HTERT RPE-1 (cell line): ENCODE results near the gene PRR5L.

Experiments used
- in situ Hi-C: fragments of 300-500 bp; cut with MboI; formaldehyde crosslinking; loops from 4 replicates; pipeline ENCODE4 v1.14.3; 2020; ENCODE audit warnings: low sequenced_read_pairs

Gene PRR5L

DNA sequence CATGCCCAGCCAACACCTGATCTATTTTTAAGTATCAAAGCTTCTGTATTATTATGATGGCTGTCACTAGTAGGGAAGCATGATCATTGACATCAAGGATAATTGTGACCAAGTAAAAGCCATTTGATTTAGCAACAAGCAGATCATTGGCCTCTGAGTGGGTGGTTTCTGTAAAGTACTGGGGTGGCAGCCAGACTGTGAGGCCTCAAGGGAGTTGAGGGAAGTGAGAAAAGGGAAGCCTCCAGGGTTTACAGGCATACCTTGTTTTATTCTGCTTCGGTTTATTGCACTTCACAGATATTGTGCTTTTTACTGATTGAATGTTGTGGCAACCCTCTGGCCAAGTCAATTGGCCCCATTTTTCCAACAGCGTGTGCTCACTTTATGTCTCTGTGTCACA is 60.1 kb downstream of the PRR5L start:
- in situ Hi-C loops = no loop called here

DNA sequence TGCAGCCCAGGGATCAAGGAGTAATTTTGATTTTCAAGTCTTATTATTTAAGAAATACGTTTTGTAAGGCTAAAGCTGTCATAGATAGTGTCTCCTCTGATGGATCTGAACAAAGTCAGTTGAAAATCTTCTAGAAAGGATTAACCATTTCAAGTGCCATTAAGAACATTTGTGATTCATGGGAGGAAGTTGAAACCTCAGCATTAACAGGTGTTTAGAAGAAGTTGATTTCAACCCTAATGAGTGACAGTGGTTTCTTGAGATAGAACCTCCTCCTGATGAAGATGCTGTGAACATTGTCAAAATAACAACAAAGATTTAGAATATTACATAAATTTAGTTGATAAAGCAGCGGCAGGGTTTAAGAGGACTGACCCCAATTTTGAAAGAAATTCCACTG is 61.7 kb downstream of the PRR5L start:
- in situ Hi-C loops = no loop called here

DNA sequence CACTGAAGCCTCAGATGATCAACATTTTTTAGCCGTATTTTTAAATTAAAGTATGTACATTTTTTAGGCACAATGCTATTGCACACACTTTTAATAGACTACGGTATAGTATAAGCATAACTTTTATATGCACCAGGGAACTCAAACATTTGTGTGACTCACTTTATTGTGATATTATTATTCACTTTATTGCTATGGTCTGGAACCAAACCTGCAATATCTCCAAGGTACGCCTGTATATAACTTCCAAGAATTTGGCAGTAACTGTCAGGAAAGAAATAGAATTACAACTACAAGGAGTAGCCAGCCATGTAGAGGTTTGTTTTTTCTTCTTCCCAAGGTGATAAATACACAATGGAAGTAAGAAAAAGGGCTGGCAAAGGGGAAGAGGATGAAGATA is 62.3 kb downstream of the PRR5L start:
- in situ Hi-C loops = no loop called here

DNA sequence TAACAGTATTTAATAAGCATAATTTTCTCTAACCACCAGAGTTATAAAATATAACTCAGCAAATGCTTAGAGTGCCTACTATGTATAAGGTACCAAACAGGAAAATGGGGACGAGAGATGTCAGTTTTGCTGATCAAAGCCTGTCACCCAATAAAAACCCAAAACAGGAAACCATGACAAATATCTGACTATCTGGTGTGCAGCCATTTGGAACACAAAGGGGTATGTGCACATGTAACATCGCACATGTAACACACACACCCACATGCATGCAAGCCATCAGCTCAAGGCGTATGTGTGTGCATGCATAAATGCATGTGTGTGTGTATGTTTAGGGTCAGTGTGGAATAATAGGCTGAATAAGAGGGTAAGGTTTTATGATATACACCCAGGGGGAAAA is 64.2 kb downstream of the PRR5L start:
- in situ Hi-C loops = no loop called here

DNA sequence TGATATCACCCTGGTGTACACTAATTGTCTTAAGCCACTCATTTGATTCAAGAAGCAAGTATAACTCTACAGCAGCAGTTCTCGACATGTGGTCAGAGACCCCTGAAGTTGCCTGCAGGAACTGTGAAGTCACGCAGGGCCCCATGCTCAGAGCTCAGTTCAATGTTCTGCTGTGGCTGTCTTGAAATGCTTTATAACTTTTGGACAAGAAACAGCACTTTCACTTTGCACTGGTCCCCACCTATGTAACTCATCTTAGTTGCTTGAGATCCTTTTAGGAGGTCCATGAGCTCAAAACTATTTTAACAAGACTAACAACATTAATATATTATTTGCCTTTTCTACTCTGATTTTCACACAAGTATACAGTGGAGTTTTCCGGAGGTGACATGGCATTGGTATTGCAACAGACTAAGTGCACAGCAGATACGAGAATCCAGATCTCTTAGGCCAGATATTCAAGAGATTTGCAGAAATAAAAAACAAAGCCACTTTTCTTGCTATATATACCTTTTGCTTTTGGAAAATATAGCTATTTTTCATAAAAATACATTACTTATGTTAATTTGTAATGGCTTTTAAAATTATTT is 64.8 kb downstream of the PRR5L start:
- in situ Hi-C loops = no loop called here

DNA sequence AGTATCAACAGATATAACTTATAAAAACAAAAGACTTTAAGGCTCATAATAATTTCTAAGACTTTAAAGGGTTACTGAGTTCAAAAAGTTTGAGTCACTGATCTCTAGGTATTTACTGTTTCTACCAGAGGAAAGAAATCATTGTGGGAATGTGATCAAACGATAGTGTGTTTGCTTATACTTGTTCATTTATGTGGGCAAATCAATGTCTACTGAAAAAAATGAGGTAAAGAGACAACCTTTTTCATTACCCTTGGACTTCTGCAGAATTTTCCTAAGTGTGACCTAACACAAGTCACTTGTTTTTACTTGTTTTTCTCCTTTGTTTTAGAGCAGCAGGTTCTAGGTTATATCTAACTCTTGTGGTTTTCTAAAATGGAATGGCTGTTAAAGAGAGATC is 65.4 kb downstream of the PRR5L start:
- in situ Hi-C loops = no loop called here

DNA sequence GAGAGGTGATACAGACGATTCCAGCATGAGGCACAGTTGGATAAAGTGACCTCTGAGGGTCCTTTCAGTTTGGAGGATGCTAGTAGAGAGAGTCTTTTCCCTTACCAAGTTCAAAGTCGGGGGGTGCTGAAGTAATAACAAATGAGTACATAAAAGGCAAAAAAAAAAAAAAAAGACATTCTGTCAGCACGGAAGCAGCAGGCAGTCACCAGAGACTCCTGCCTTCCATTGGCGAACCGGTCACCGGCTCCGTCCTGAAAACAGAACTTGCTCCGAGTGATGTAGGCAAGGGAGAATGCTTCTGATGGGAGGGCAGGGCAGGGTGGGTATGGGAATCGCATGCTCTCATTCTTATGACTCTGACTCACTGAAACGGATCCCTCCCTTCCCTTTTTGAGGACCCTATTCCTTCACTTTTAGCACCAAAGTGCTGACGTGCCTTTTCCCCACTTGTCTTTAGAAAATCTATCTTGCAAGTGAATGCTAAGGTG is 65.9 kb downstream of the PRR5L start:
- in situ Hi-C loops = no loop called here

DNA sequence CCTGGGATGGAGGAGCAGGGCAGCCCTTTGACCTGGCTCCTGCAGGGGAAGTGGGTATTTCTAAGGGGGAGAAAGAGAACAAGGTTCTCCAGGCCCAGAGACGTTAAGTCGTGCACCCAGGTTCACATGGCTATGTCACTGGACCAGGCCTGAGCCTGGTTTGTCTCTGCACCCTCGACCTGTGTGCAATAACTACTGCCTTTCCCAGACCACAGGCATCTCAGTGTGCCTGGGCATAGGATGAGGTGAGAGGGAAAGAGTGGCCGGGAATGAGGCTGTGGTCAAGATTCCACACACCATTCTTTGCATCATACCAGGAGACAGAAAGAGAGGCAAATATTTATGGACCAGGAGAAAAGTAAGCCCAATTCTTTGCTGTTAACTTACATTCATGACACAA is 66.8 kb downstream of the PRR5L start:
- in situ Hi-C loops = no loop called here

DNA sequence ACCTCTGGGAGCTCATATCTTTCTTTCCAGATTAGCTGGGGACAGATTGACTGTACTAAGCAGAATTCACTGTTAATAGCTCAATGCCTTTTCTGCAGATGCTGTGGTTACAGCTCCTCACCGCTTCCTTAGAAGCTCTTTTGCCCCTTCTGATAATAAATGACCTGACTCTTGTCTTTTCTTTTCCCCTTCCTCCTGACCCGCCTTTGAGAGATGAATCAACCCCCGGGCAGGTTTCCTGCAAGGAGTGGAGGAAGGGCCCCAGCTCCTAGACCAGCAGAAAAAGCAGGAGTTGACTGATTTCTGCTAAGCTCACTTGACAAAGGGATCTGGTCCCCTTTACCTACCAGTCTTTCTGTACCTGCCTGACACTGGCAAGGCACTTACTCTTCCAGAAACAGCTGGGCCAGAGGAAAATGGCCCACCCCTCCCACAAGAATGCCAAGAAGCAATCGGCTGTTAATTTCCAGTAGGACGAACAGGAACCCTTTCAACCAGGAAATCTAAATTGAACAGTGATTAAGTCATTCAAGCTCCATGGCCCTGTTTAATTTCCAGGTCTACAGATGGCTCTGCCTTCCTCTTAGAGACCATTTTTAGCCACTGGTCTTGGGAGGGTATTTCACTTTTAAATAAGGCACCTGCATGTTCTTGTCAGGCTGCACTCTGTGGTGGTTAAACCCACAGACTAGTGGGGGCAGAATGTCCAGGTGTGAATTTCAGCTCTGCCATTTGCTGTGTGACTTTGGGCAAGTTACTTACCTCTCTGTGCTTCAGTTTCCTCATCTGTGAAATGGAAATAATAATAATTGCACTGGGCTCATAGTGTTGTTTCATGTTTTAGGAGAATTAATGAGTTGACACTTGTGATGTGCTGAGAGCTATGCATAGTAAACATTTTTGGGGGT is 67.5 kb downstream of the PRR5L start:
- in situ Hi-C loops = no loop called here

DNA sequence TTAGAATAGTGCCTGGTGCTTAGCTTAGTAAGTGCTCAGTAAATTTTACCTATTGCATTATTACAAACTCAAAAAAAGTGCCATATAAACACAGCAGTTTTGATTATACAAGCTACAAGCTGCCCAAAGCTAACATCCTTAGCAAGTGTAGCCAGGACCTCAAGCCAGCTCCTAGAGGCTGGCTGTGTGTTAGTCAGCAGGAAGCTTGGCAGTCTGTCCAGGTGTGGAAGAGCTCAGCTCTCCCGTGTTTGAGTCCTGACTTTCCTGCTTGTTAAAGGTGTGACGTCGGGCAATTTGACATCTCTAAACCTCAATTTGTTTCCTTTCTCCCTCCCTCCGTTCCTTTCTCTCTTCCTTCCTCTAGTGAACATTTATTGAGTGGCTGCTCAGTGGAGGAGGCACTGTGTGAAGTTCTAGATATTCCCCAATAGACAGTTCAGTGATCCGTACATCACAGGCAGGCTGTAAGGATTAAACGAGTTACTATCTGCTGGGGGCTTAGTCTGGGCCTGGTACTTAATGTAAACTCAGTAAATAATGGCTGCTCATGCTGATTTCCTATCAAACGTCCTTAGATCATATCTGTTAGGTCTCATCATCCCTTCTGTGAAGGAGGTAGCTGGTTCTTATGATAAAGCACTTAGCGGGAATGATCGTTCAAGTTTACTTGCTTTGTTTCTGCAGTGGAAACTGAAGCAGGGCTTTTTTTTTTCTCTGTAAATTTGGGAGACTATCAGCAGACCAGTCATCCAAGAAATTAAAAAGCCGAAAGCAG is 68.7 kb downstream of the PRR5L start:
- in situ Hi-C loops = no loop called here

DNA sequence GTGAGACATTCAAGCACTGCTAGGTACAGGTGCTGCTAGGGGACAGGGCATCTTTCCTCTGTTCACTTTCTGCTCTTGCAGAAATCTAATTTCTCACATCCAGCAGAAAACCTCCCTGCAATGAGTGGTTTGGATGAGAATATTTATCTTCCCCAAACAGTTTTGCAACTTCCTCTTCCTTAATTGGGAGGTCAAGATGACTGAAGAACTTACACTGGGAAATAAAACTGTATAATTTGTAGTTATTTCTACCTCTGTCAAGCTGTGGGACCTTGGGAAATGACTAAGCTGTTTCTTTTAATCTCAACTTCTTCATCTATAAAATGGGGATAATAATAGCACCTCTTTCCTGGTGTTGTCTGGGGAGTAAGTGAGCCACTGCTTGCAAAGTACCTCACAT is 69.8 kb downstream of the PRR5L start:
- in situ Hi-C loops = no loop called here

DNA sequence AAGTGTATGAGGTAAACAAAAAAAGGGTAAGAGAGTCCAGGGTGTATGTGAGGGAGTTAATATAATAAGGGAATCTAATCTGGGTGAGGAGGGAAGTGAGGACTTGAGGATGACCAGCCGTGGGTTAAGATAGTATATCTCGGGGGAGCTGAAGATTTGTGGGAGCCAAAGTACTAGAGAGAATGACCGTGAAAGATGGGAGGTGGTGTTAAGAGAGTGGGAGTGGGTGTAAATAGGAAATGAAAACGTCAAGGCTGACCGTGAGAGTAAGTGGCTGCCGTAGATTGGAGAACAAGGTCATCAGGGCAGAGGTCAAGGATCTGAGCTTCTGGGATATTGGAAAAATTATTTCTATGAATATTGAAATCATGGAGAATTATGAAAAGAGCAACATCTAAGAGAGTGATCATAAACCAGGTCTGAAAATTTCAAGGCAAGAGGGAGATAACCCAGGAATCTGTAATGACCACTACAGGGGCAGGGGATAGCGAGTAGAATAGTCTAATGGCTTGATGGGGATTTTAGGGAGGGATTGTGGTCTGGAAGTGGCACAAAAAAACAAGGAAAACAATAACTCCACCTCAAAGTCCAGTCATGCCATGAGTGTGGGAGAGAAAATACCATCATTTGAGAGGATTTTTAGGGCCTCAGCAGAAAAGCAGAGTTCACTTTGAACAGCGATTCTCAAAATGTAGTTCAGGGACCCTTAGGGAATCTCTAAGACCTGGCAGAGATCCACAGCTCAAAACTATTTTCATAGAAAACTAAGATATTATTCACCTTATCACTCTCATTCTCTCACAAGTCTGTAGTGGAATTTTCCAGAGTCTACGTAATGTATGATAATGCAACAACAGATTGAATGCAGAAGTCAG is 72.0 kb downstream of the PRR5L start:
- in situ Hi-C loops = no loop called here

DNA sequence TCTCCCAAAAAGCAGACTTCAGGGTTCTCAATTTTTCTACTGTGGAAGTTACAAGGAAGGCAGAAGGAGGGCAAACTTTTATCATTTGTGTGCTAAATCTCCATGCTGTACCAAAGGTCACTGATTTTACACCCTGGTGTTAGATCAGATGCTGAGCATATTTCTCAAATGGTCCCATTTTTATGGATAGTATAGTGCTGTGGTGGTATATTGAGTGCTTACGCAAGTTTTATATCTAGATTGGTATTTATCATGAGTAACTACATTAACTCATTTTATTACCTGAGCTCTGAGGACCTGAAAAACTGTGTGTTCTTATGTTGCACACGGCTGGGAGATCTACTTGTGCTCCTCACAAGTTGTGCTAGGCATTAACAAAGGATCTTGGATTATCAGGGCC is 75.1 kb downstream of the PRR5L start:
- in situ Hi-C loops = no loop called here

DNA sequence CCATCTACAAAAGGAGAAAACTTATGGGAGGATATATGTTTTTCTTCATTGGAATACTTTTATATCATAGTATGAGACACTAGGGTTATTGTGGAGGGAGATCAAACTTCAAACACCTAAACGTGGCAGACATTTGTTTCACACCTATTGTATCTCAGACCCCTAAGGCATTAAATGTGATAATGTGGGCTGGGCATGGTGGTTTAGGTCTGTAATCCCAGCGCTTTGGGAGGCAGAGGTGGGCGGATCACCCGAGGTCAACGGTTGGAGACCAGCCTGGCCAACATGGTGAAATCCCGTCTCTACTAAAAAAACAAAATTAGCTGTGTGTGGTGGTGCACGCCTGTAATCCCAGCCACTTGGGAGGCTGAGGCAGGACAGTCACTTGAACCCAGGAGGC is 75.5 kb downstream of the PRR5L start:
- in situ Hi-C loops = no loop called here

DNA sequence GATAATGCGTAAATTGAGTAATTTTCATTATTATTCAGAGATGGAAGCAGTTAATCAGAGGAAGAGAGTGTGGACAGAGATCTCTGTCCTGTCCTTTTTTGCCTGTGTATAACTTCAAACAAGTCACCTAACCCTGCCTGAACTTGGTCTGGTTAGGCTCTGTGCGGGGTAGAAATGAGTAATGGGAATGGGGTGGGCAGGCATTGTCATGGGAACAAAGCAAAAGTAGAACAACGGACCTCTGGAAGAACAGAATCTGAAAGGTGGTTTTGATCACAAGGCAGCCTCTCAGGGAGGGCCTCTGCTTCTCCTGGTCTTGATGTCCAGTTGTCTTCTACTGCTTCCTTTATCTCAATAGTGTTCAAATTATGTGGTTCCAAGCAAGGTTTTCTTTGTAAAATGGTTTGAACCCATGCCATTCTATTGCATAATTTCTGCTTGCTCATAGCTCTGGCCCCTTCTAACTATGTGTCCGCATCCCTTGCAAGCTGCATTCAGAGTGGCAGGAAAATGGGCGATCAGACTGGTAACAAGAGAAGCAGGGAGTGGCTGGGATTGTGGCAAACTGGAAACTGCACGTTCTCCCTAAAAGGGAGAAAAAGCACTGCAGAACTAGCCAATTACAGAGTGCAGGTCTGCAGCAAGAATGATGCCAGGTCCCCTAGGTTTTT is 76.1 kb downstream of the PRR5L start:
- in situ Hi-C loops = no loop called here

DNA sequence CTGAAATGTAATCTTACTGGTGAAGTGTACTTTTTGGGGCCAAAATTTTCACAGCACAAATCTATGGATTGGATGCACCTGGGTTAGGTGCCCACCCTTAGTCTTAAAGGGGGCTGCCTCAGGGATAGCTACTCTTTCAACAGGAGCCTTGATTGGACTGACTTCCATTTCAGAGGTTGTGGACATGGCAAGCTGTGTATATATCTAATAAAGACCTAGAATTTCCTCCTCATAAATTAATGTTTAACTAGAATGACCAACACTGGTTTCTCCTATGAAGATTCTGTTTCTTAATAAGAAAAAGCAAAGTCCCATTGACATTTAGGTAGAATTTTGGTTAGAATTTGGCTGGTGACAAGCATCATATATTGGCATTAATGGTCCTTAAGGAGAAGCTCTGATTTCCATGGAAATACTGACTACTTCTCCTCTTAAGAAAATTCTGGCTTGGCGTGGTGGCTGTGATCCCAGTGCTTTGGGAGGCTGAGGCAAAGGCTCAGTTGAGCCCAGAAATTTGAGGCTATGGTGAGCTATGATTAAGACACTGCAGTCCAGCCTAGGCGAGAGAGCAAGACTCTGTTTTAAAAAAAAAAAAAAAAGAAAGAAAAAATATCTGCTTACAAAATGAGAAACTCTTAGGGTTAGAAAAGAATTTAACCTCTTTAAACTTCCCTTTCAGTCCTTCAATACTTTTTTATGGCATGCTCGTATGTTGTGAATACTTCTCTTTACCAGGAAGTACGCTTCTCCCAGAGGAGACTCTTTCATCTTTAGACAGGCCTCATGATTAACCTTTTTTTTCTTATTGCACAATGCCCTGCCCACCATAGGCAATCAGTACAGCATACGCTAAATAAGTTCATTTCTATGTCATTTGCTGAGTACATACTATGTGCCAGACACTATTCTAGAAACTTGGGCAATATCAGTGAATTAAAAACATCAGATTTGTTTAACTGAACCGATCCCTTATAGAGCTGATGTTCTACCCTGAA is 77.2 kb downstream of the PRR5L start:
- in situ Hi-C loops = no loop called here

DNA sequence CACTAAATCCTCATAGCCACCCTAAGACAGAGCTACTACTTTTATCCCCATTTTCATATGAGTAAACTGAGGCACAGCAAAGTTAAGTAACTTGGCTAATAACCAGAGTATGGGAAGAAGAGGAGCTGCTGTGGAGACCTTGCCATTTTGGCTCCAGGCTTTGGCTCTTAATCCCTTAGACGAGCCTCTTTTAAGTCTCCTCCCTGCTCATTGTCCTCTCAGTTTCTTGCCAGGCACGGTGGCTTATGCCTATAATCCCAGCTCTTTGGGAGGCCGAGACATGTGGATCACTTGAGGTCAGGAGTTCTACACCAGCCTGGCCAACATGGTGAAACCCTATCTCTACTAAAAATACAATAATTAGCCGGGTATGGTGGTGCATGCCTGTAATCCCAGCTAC is 78.6 kb downstream of the PRR5L start:
- in situ Hi-C loops = no loop called here

DNA sequence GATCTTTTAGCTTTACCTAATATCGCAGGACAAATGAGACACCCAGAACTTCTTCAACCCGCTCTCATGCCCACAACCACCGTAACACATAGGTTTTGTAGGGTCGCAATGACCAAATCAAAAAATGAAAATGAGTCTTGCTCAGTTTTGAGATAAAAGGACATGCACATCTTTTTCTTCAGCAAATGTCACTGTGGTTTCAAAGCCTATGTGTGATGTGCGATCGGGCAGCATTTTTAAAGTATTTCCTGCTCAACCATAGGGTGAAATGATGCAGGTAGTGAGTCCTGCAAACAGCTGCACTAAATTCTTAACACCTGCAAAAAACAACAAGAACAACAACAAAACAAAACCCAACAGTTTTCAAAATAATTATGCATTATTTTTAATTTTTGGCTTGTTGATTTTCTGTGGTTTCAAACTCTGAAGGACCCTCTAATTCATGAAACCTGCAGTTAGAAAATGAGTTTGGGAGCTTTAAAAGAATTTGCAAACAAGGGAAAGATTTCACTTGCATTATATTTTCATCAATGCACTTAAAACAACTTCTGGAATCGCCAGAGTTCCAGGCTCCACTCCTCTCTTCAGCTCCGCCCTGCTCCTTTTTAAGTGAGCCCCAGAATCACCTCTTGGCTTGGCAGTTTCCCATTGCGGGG is 79.4 kb downstream of the PRR5L start:
- in situ Hi-C loops = no loop called here
